H1 (cell line): ENCODE measurements around the gene SEC14L5. TPM values are rescaled to one million over a fixed set of nuclear protein-coding genes. Genes with fewer than 3 reads are reported as not detected.

Experiments
- CTCF ChIA-PET: fragments of 300-600 bp; sonication (Branson Sonifier 250); formaldehyde crosslinking; loops from one replicate; lab custom pipeline; 2021; ENCODE audit not compliant: partially characterized antibody; lab: Charles Lee
- POLR2A ChIA-PET: fragments of 300-600 bp; sonication (Branson Sonifier 250); formaldehyde crosslinking; loops from one replicate; lab custom pipeline; 2021; ENCODE audit warnings: inconsistent platforms; ENCODE audit not compliant: partially characterized antibody; lab: Charles Lee
- DNase-seq, 2 experiments: peaks; one replicate each; pipeline versions ENCODE4 v3.0.0 to v3.0.0-alpha.2; 2010 to 2022; ENCODE audit warnings: low spot score in 2 of 2, low read depth in 1 of 2, mixed read lengths in 1 of 2
- FAIRE-seq: peaks from 2 replicates; lab custom pipeline; 2011; peaks lifted over from hg19 to GRCh38; lab: Jason Lieb, UNC
- H2AFZ ChIP-seq: 2 replicates; pipeline ENCODE4 v1.8.1; 2012; ENCODE audit warnings: low read length, inconsistent platforms
- H2AK5ac ChIP-seq: 2 replicates; pipeline ENCODE4 v1.6.1; 2013; ENCODE audit warnings: low read depth, low read length
- H2BK120ac ChIP-seq: replicated peaks from 2 replicates; pipeline ENCODE3; 2013; ENCODE audit warnings: low read depth, low read length, inconsistent platforms
- H2BK12ac ChIP-seq: 2 replicates; pipeline ENCODE4 v1.6.1; 2013; ENCODE audit warnings: low read depth, low read length
- H2BK15ac ChIP-seq: 2 replicates; pipeline ENCODE4 v1.6.1; 2013; ENCODE audit warnings: low read length
- H2BK20ac ChIP-seq: 2 replicates; pipeline ENCODE4 v1.6.1; 2013; ENCODE audit warnings: low read length
- H2BK5ac ChIP-seq: 2 replicates; pipeline ENCODE4 v1.6.1; 2013; ENCODE audit warnings: low read depth, low read length
- H3K14ac ChIP-seq: 2 replicates; pipeline ENCODE4 v1.6.1; 2013; ENCODE audit warnings: inconsistent platforms; ENCODE audit not compliant: insufficient read length
- H3K18ac ChIP-seq: 2 replicates; pipeline ENCODE4 v1.6.1; 2013; ENCODE audit warnings: low read length; ENCODE audit errors: extremely low read depth
- H3K23ac ChIP-seq: 2 replicates; pipeline ENCODE4 v1.6.1; 2013; ENCODE audit warnings: inconsistent platforms; ENCODE audit not compliant: insufficient read length
- H3K23me2 ChIP-seq: 2 replicates; pipeline ENCODE4 v1.6.1; 2013; ENCODE audit warnings: low read depth, low read length
- H3K27ac ChIP-seq: 2 replicates; pipeline ENCODE4 v1.6.1; 2011; ENCODE audit warnings: low read depth, low read length, inconsistent platforms
- H3K27me3 ChIP-seq, 4 experiments: replicated peaks in 1 of 4; 1 replicate in 1 of 4; 2 replicates in 3 of 4; pipeline versions ENCODE4 v1.6.1 to v1.8.1; 2011 to 2013; ENCODE audit warnings: low read length in 3 of 4, mild to moderate bottlenecking in 3 of 4, inconsistent platforms in 2 of 4, mixed read lengths in 2 of 4, moderate library complexity in 1 of 4; ENCODE audit not compliant: control insufficient read depth in 3 of 4, insufficient read depth in 3 of 4; ENCODE audit errors: extremely low read depth in 1 of 4
- H3K36me3 ChIP-seq, 4 experiments: 2 replicates each; pipeline versions ENCODE4 v1.6.1 to v1.8.1; 2011 to 2013; ENCODE audit warnings: mild to moderate bottlenecking in 4 of 4, low read length in 3 of 4, moderate library complexity in 2 of 4, control low read depth in 1 of 4, inconsistent platforms in 1 of 4; ENCODE audit not compliant: insufficient read depth in 4 of 4, control insufficient read depth in 2 of 4
- H3K4ac ChIP-seq: replicated peaks from 2 replicates; pipeline ENCODE3; 2013; ENCODE audit warnings: low read length, low read depth, mixed read lengths, inconsistent platforms; ENCODE audit not compliant: insufficient read length
- H3K4me1 ChIP-seq, 4 experiments: replicated peaks in 1 of 4; 1 replicate in 1 of 4; 2 replicates in 3 of 4; pipeline versions ENCODE4 v1.6.1 to v1.8.1; 2011 to 2013; ENCODE audit warnings: low read length in 3 of 4, inconsistent platforms in 2 of 4, mixed read lengths in 1 of 4; ENCODE audit not compliant: insufficient read depth in 4 of 4, control insufficient read depth in 3 of 4
- H3K4me2 ChIP-seq, 2 experiments: 2 replicates each; pipeline versions ENCODE4 v1.6.1 to v1.8.1; 2011 to 2013; ENCODE audit warnings: low read depth in 2 of 2, low read length in 2 of 2, control low read depth in 1 of 2, inconsistent platforms in 1 of 2, mild to moderate bottlenecking in 1 of 2; ENCODE audit not compliant: insufficient read depth in 1 of 2
- H3K4me3 ChIP-seq, 4 experiments: fragments of 200-600, 300-600 bp in 1 of 4; sonication (generic), shearing (Covaris generic), sonication (Bioruptor Twin) in 1 of 4; 2 replicates each; pipeline versions ENCODE4 v1.5.1 to v1.8.1; 2011 to 2016; ENCODE audit warnings: low read length in 4 of 4, low read depth in 3 of 4, control low read depth in 2 of 4, inconsistent platforms in 2 of 4, mild to moderate bottlenecking in 2 of 4, mixed read lengths in 1 of 4, moderate library complexity in 1 of 4; ENCODE audit not compliant: insufficient read depth in 2 of 4; ENCODE audit errors: extremely low read depth in 1 of 4
- H3K56ac ChIP-seq: replicated peaks from 2 replicates; pipeline ENCODE3; 2013; ENCODE audit warnings: low read depth, mild to moderate bottlenecking, mixed read lengths, low read length, inconsistent platforms; ENCODE audit not compliant: insufficient read length
- H3K79me1 ChIP-seq: 2 replicates; pipeline ENCODE4 v1.6.1; 2013; ENCODE audit warnings: low read depth, low read length, control low read depth
- H3K79me2 ChIP-seq, 2 experiments: 2 replicates each; pipeline versions ENCODE4 v1.6.1 to v1.8.1; 2012 to 2013; ENCODE audit warnings: low read length in 2 of 2, mild to moderate bottlenecking in 2 of 2, inconsistent platforms in 1 of 2; ENCODE audit not compliant: insufficient read depth in 2 of 2, control insufficient read depth in 1 of 2
- H3K9ac ChIP-seq, 4 experiments: replicated peaks in 1 of 4; 1 replicate in 1 of 4; 2 replicates in 3 of 4; pipeline versions ENCODE4 v1.6.1 to v1.8.1; 2011 to 2013; ENCODE audit warnings: low read depth in 3 of 4, low read length in 3 of 4, control low read depth in 2 of 4, mild to moderate bottlenecking in 2 of 4, moderate library complexity in 2 of 4, inconsistent platforms in 1 of 4; ENCODE audit errors: extremely low read depth in 1 of 4
- H3K9me3 ChIP-seq, 2 experiments: 2 replicates each; pipeline versions ENCODE4 v1.6.1 to v1.8.1; 2012 to 2013; ENCODE audit warnings: mild to moderate bottlenecking in 2 of 2, moderate library complexity in 2 of 2, control low read depth in 1 of 2, inconsistent platforms in 1 of 2, low read depth in 1 of 2, low read length in 1 of 2, mixed read lengths in 1 of 2; ENCODE audit not compliant: insufficient read depth in 2 of 2
- H4K20me1 ChIP-seq, 2 experiments: replicated peaks in 1 of 2; 2 replicates each; pipeline versions ENCODE3 to v1.8.1; 2011 to 2013; ENCODE audit warnings: inconsistent platforms in 2 of 2, low read length in 2 of 2, mild to moderate bottlenecking in 1 of 2; ENCODE audit not compliant: insufficient read depth in 2 of 2, control insufficient read depth in 1 of 2
- H4K5ac ChIP-seq: 2 replicates; pipeline ENCODE4 v1.6.1; 2013; ENCODE audit warnings: low read length, low read depth, mixed read lengths, inconsistent platforms; ENCODE audit not compliant: insufficient read length
- H4K8ac ChIP-seq: 2 replicates; pipeline ENCODE4 v1.8.0; 2013; ENCODE audit warnings: mild to moderate bottlenecking, moderate library complexity, low read length, inconsistent platforms; ENCODE audit not compliant: insufficient read depth; ENCODE audit errors: extremely low read depth
- H4K91ac ChIP-seq: replicated peaks from 2 replicates; pipeline ENCODE3; 2013; ENCODE audit warnings: low read length, mixed read lengths, inconsistent platforms; ENCODE audit not compliant: insufficient read length
- ATF3 ChIP-seq: IDR thresholded peaks from 2 replicates; pipeline ENCODE4 v1.6.1; 2011; ENCODE audit warnings: low read depth, mild to moderate bottlenecking, low read length; ENCODE audit not compliant: insufficient read depth
- CBX8 ChIP-seq: fragments of 300-800, 300-1000 bp; sonication (generic); IDR thresholded peaks from 2 replicates; pipeline ENCODE4 v1.7.1; 2016; ENCODE audit warnings: low read depth, low read length, borderline replicate concordance
- E2F6 ChIP-seq: IDR thresholded peaks from 2 replicates; pipeline ENCODE4 v1.6.1; 2012; ENCODE audit warnings: inconsistent platforms
- EP300 ChIP-seq, 2 experiments: IDR thresholded peaks; 1 replicate in 1 of 2; 2 replicates in 1 of 2; pipeline ENCODE4 v1.6.1; 2011 to 2012; ENCODE audit warnings: low read depth in 2 of 2, low read length in 2 of 2, mild to moderate bottlenecking in 2 of 2, borderline replicate concordance in 1 of 2, inconsistent platforms in 1 of 2, moderate library complexity in 1 of 2
- FOSL1 ChIP-seq: IDR thresholded peaks from 2 replicates; pipeline ENCODE4 v1.6.1; 2011; ENCODE audit warnings: mild to moderate bottlenecking, low read depth, low read length, moderate library complexity; ENCODE audit not compliant: insufficient read depth
- HDAC2 ChIP-seq, 2 experiments: fragments of 300-600 bp in 1 of 2; sonication (generic) in 1 of 2; IDR thresholded peaks; 2 replicates each; pipeline ENCODE4 v1.6.1; 2011 to 2012; ENCODE audit warnings: low read depth in 2 of 2, low read length in 2 of 2, mild to moderate bottlenecking in 2 of 2, moderate library complexity in 2 of 2, borderline replicate concordance in 1 of 2, inconsistent platforms in 1 of 2
- NANOG ChIP-seq: IDR thresholded peaks from 2 replicates; pipeline ENCODE4 v1.6.1; 2011; ENCODE audit warnings: low read length, low read depth, mild to moderate bottlenecking, inconsistent platforms; ENCODE audit not compliant: insufficient read depth, poor library complexity, severe bottlenecking
- TAF1 ChIP-seq: IDR thresholded peaks from 2 replicates; pipeline ENCODE4 v1.6.1; 2011; ENCODE audit warnings: mild to moderate bottlenecking, low read depth, low read length
- WGBS, 2 experiments: shearing (Covaris generic) in 1 of 2; methylation state at CpG; one replicate each; pipeline versions ENCODE4 v1.1.6 to v1.1.7; 2013 to 2015; ENCODE audit warnings: low lambda C conversion rate in 2 of 2, mixed read lengths in 2 of 2, inconsistent platforms in 1 of 2, low coverage in 1 of 2, missing lambda C conversion rate in 1 of 2; ENCODE audit not compliant: insufficient replicate concordance in 2 of 2, insufficient coverage in 1 of 2, insufficient read length in 1 of 2; ENCODE audit errors: extremely low coverage in 1 of 2, missing lambda C conversion rate in 1 of 2; 5-methylcytosine and 5-hydroxymethylcytosine counted together
- polyA plus RNA-seq, 7 experiments: library from polyadenylated mRNA; depleted of rRNA in 3 of 7; stranded (reverse) in 5 of 7; unstranded in 2 of 7; fragments of >200 nt in 5 of 7; fragments of 200-250 nt in 2 of 7; gene quantifications; 1 replicate in 5 of 7; 2 replicates in 1 of 7; 4 replicates in 1 of 7; pipeline versions ENCODE4 v1.2.1 to v1.2.3, GENCODE V29; 2011 to 2013; ENCODE audit warnings: missing spikeins in 2 of 7, mixed read lengths in 2 of 7
- total RNA-seq: library from RNA; stranded (reverse); fragmentation: NEBNext Ultra II Directional; extraction: Animal tissue kit (Norgen Biotek cat#: 25700); gene quantifications from 2 replicates; pipeline ENCODE4 v1.2.1, GENCODE V29; 2021

The SEC14L5 gene
- total and polyA plus RNA-seq, 2 of the 8 experiments (the other 6 are each of a cell fraction or from before 2014, with no cell fraction given) = 1.9 to 3.0 TPM

GRCh38 chr16:4914528-4915225, 43.5 kb upstream of the SEC14L5 start:
- ChIA-PET POLR2A (interaction anchor here (0.7 to 1.5 kb wide), 4 partner anchors 8 to 20 kb away, joined by 3 read pairs; no protein-coding TSS in a partner anchor), CTCF (interaction anchor here (0.7 to 1.7 kb wide), 5 partner anchors 10 to 41 kb away, joined by 3 to 6 read pairs (median 4); no protein-coding TSS in a partner anchor)
- no peak overlapping the region for H3K27ac ChIP-seq
- H4K8ac ChIP-seq = no peak overlapping the region
- no peak overlapping the region for H3K56ac ChIP-seq
- no peaks in the 10 kb centered on the region for H3K9me3 ChIP-seq
- no peak overlapping the region for H4K91ac ChIP-seq
- no peak overlapping the region for H2AK5ac ChIP-seq
- H3K4me1 ChIP-seq = peaks cover 0 to 8% (median 4%) of the 10 kb centered on the region in 4 experiments; a peak in 5 of 7 replicates
- no peak overlapping the region for H3K14ac ChIP-seq
- H3K9ac ChIP-seq = no peak overlapping the region
- no peak overlapping the region for H3K4ac ChIP-seq
- no peaks in the 10 kb centered on the region for H3K23me2 ChIP-seq
- no peak overlapping the region; the same call in 1 of the 2 replicates for H3K18ac ChIP-seq
- H2BK15ac ChIP-seq = no peak overlapping the region
- H2BK12ac ChIP-seq = no peak overlapping the region
- no peak overlapping the region; the same call in 1 of the 2 replicates for H2BK5ac ChIP-seq
- H4K5ac ChIP-seq = no peak overlapping the region
- no peak overlapping the region for H2BK120ac ChIP-seq
- no peak overlapping the region for H3K4me2 ChIP-seq
- H2AFZ ChIP-seq = no peak overlapping the region
- H3K4me3 ChIP-seq = no peak overlapping the region
- FAIRE-seq (no peak), DNase-seq (no peak)
- no peak overlapping the region for H2BK20ac ChIP-seq
- H3K36me3 ChIP-seq = no peaks in the 10 kb centered on the region
- no peak overlapping the region for H3K23ac ChIP-seq
- H3K27me3 ChIP-seq = no peaks in the 10 kb centered on the region
- WGBS, 2 experiments = 83% methylated on average over 7 of the region's 7 CpGs; no CpG with 5 or more reads in 1 of the 2 experiments
- no peaks in the 10 kb centered on the region for H3K79me2 ChIP-seq
- peaks cover 0 to 1% of the 10 kb centered on the region in 2 experiments for H4K20me1 ChIP-seq
- H3K79me1 ChIP-seq = peaks cover 3% of the 10 kb centered on the region; the same call in 1 of the 2 replicates
- TF ChIP-seq HDAC2 (IDR thresholded peaks at IDR 0.05; ENCODE audit: borderline replicate concordance in 1 of 2, low read depth in 2 of 2, low read length in 2 of 2) (no peak), ATF3 (no peak), CBX8 (no peak), TAF1 (no peak), NANOG (no peak), EP300 (IDR thresholded peaks at IDR 0.05; ENCODE audit: borderline replicate concordance in 1 of 2, low read depth in 2 of 2, low read length in 2 of 2) (no peak), FOSL1 (no peak), E2F6 (no peak)
